HEK293 (cell line): ENCODE results near the gene SYNE2.

Experiments
- CTCF ChIA-PET: fragments of 350-600 bp; formaldehyde crosslinking; extraction: SDS; loops from one replicate; lab custom pipeline; 2021; ENCODE audit warnings: antibody characterized with exemption; lab: Yijun Ruan, JAX
- POLR2A ChIA-PET: fragments of 300-600 bp; formaldehyde crosslinking; extraction: SDS; loops from one replicate; lab custom pipeline; 2020; ENCODE audit warnings: antibody characterized with exemption, inconsistent platforms; lab: Yijun Ruan, JAX
- H3K27ac ChIP-seq: fragments of 200-500 bp; sonication (Bioruptor generic); 2 replicates; pipeline ENCODE4 v1.5.1; 2014; ENCODE audit warnings: low read depth, low read length, control low read depth, inconsistent platforms; ENCODE audit errors: extremely low read depth
- H3K36me3 ChIP-seq, 2 experiments: fragments of 200-500 bp in 1 of 2; sonication (Bioruptor generic) in 1 of 2; 1 replicate in 1 of 2; 2 replicates in 1 of 2; pipeline ENCODE4 v1.5.1; 2014 to 2017; ENCODE audit warnings: inconsistent platforms in 2 of 2, low read length in 2 of 2; ENCODE audit not compliant: control insufficient read depth in 2 of 2, insufficient read depth in 1 of 2
- H3K4me1 ChIP-seq: fragments of 200-500 bp; sonication (Bioruptor generic); 2 replicates; pipeline ENCODE4 v1.5.1; 2014; ENCODE audit warnings: mild to moderate bottlenecking, low read length, inconsistent platforms; ENCODE audit not compliant: control insufficient read depth, insufficient read depth
- H3K4me3 ChIP-seq: 2 replicates; pipeline ENCODE4 v1.5.1; 2011; ENCODE audit warnings: low read depth, mild to moderate bottlenecking, control low read depth, low read length, moderate library complexity
- H3K9me3 ChIP-seq: fragments of 200-500 bp; sonication (Bioruptor generic); 2 replicates; pipeline ENCODE4 v1.5.1; 2014; ENCODE audit warnings: low read depth, low read length, inconsistent platforms; ENCODE audit not compliant: control insufficient read depth, insufficient read depth
- BCL6B ChIP-seq: fragments of 450-650 bp; formaldehyde crosslinking; IDR thresholded peaks from 2 replicates; pipeline ENCODE4 v1.5.1; 2017; ENCODE audit warnings: missing biosample characterization, missing genetic modification characterization
- OVOL3 ChIP-seq: fragments of 450-650 bp; formaldehyde crosslinking; IDR thresholded peaks from 2 replicates; pipeline ENCODE4 v1.5.1; 2016; ENCODE audit warnings: missing biosample characterization, missing genetic modification characterization
- ZFP37 ChIP-seq: fragments of 450-650 bp; formaldehyde crosslinking; IDR thresholded peaks from 2 replicates; pipeline ENCODE4 v1.5.1; 2016; ENCODE audit warnings: missing biosample characterization, missing genetic modification characterization
- ZNF140 ChIP-seq: fragments of 450-650 bp; formaldehyde crosslinking; IDR thresholded peaks from 2 replicates; pipeline ENCODE4 v1.5.1; 2016; ENCODE audit warnings: missing biosample characterization, missing genetic modification characterization
- ZNF18 ChIP-seq: fragments of 450-650 bp; formaldehyde crosslinking; IDR thresholded peaks from 2 replicates; pipeline ENCODE4 v1.5.1; 2016; ENCODE audit warnings: missing biosample characterization, missing genetic modification characterization
- ZNF19 ChIP-seq: fragments of 450-650 bp; formaldehyde crosslinking; IDR thresholded peaks from 2 replicates; pipeline ENCODE4; 2016; ENCODE audit warnings: missing biosample characterization, missing genetic modification characterization, low read depth
- ZNF211 ChIP-seq: fragments of 450-650 bp; formaldehyde crosslinking; IDR thresholded peaks from 2 replicates; pipeline ENCODE4 v1.5.1; 2016; ENCODE audit warnings: low read depth, missing biosample characterization, missing genetic modification characterization
- ZNF354C ChIP-seq: fragments of 450-650 bp; formaldehyde crosslinking; IDR thresholded peaks from 2 replicates; pipeline ENCODE4 v1.5.1; 2016; ENCODE audit warnings: missing biosample characterization, missing genetic modification characterization, low read depth, borderline replicate concordance
- ZNF416 ChIP-seq: fragments of 450-650 bp; formaldehyde crosslinking; IDR thresholded peaks from 2 replicates; pipeline ENCODE4 v1.5.1; 2016; ENCODE audit warnings: missing biosample characterization, missing genetic modification characterization
- ZNF514 ChIP-seq: fragments of 450-650 bp; formaldehyde crosslinking; IDR thresholded peaks from 2 replicates; pipeline ENCODE4 v1.5.1; 2016; ENCODE audit warnings: missing biosample characterization, missing genetic modification characterization
- ZNF561 ChIP-seq: fragments of 450-650 bp; IDR thresholded peaks from 2 replicates; pipeline ENCODE4 v1.5.1; 2018; ENCODE audit warnings: missing biosample characterization, missing genetic modification characterization, borderline replicate concordance
- ZNF624 ChIP-seq: fragments of 450-650 bp; formaldehyde crosslinking; IDR thresholded peaks from 2 replicates; pipeline ENCODE4 v1.5.1; 2017; ENCODE audit warnings: missing biosample characterization, missing genetic modification characterization
- TF ChIP-seq, protein P1 (sequence below): fragments of 450-650 bp; formaldehyde crosslinking; IDR thresholded peaks from 2 replicates; pipeline ENCODE4 v1.5.0; 2017; ENCODE audit warnings: missing biosample characterization, missing genetic modification characterization, borderline replicate concordance
- TF ChIP-seq, protein P2 (sequence below): fragments of 450-650 bp; formaldehyde crosslinking; IDR thresholded peaks from 2 replicates; pipeline ENCODE4 v1.5.1; 2016; ENCODE audit warnings: missing biosample characterization, missing genetic modification characterization, borderline replicate concordance
- TF ChIP-seq, protein P3 (sequence below): fragments of 450-650 bp; formaldehyde crosslinking; IDR thresholded peaks from 2 replicates; pipeline ENCODE4 v1.5.1; 2016; ENCODE audit warnings: missing biosample characterization, missing genetic modification characterization

Gene SYNE2

DNA sequence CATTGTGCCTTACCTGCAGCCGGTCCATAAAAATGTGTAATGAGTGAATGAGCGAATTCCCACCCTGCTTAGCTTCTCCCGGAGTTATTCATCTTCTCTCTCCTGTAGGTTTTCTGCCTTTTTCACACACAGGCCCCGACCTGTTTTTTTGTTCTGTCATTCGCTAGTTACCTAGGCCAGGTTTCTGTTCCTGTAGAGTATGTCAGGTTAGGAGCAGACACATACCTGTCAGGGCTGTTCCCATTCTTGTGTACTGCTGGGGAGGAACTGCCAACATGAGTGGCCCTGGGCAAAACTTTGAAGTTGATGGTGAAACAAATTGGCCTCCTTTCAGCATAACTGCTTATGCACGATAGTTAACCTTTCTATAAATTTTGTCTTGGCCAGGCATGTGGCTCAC lies 140.1 kb downstream of the SYNE2 start:
- no peak overlapping the region for H3K4me3 ChIP-seq
- H3K9me3 ChIP-seq = no peaks in the 10 kb centered on the region
- peaks cover 15 to 44% of the 10 kb centered on the region in 2 experiments for H3K36me3 ChIP-seq
- TF ChIP-seq, protein P1, sequence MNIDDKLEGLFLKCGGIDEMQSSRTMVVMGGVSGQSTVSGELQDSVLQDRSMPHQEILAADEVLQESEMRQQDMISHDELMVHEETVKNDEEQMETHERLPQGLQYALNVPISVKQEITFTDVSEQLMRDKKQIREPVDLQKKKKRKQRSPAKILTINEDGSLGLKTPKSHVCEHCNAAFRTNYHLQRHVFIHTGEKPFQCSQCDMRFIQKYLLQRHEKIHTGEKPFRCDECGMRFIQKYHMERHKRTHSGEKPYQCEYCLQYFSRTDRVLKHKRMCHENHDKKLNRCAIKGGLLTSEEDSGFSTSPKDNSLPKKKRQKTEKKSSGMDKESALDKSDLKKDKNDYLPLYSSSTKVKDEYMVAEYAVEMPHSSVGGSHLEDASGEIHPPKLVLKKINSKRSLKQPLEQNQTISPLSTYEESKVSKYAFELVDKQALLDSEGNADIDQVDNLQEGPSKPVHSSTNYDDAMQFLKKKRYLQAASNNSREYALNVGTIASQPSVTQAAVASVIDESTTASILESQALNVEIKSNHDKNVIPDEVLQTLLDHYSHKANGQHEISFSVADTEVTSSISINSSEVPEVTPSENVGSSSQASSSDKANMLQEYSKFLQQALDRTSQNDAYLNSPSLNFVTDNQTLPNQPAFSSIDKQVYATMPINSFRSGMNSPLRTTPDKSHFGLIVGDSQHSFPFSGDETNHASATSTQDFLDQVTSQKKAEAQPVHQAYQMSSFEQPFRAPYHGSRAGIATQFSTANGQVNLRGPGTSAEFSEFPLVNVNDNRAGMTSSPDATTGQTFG = no peak
- TF ChIP-seq ZNF416 (tag by site-specific recombination) (no peak), ZFP37 (no peak), ZNF18 (tag by site-specific recombination) (no peak), ZNF211 (tag by site-specific recombination) (no peak), OVOL3 (no peak), BCL6B (tag by site-specific recombination) (no peak), ZNF561 (no peak), ZNF514 (tag by site-specific recombination) (no peak), ZNF354C (no peak)
- TF ChIP-seq, protein P2, sequence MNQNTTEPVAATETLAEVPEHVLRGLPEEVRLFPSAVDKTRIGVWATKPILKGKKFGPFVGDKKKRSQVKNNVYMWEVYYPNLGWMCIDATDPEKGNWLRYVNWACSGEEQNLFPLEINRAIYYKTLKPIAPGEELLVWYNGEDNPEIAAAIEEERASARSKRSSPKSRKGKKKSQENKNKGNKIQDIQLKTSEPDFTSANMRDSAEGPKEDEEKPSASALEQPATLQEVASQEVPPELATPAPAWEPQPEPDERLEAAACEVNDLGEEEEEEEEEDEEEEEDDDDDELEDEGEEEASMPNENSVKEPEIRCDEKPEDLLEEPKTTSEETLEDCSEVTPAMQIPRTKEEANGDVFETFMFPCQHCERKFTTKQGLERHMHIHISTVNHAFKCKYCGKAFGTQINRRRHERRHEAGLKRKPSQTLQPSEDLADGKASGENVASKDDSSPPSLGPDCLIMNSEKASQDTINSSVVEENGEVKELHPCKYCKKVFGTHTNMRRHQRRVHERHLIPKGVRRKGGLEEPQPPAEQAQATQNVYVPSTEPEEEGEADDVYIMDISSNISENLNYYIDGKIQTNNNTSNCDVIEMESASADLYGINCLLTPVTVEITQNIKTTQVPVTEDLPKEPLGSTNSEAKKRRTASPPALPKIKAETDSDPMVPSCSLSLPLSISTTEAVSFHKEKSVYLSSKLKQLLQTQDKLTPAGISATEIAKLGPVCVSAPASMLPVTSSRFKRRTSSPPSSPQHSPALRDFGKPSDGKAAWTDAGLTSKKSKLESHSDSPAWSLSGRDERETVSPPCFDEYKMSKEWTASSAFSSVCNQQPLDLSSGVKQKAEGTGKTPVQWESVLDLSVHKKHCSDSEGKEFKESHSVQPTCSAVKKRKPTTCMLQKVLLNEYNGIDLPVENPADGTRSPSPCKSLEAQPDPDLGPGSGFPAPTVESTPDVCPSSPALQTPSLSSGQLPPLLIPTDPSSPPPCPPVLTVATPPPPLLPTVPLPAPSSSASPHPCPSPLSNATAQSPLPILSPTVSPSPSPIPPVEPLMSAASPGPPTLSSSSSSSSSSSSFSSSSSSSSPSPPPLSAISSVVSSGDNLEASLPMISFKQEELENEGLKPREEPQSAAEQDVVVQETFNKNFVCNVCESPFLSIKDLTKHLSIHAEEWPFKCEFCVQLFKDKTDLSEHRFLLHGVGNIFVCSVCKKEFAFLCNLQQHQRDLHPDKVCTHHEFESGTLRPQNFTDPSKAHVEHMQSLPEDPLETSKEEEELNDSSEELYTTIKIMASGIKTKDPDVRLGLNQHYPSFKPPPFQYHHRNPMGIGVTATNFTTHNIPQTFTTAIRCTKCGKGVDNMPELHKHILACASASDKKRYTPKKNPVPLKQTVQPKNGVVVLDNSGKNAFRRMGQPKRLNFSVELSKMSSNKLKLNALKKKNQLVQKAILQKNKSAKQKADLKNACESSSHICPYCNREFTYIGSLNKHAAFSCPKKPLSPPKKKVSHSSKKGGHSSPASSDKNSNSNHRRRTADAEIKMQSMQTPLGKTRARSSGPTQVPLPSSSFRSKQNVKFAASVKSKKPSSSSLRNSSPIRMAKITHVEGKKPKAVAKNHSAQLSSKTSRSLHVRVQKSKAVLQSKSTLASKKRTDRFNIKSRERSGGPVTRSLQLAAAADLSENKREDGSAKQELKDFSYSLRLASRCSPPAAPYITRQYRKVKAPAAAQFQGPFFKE (tag by site-specific recombination) = no peak
- TF ChIP-seq, all 188 proteins: peak for 0
- no peak overlapping the region for H3K27ac ChIP-seq
- POLR2A ChIA-PET = no interaction called here
- CTCF ChIA-PET = no interaction called here
- H3K4me1 ChIP-seq = no peaks in the 10 kb centered on the region

- CTCF ChIA-PET = no interaction called here
- TF ChIP-seq ZNF624 (tag by site-specific recombination) (no peak), ZNF19 (tag by site-specific recombination) (no peak), ZNF140 (no peak)
- TF ChIP-seq, protein P3, sequence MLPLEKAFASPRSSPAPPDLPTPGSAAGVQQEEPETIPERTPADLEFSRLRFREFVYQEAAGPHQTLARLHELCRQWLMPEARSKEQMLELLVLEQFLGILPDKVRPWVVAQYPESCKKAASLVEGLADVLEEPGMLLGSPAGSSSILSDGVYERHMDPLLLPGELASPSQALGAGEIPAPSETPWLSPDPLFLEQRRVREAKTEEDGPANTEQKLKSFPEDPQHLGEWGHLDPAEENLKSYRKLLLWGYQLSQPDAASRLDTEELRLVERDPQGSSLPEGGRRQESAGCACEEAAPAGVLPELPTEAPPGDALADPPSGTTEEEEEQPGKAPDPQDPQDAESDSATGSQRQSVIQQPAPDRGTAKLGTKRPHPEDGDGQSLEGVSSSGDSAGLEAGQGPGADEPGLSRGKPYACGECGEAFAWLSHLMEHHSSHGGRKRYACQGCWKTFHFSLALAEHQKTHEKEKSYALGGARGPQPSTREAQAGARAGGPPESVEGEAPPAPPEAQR (tag by site-specific recombination) = no peak
Observed at GRCh38 chr14:63993992-63994391, 141.2 kb downstream of the SYNE2 start.

More at GRCh38 chr14:63993992-63994391, 141.2 kb downstream of the SYNE2 start:
- no peak overlapping the region for H3K27ac ChIP-seq
- H3K4me1 ChIP-seq = no peaks in the 10 kb centered on the region
- H3K9me3 ChIP-seq = no peaks in the 10 kb centered on the region
- POLR2A ChIA-PET = no interaction called here
- H3K36me3 ChIP-seq = peaks cover 7 to 49% of the 10 kb centered on the region in 2 experiments
- no peak overlapping the region for H3K4me3 ChIP-seq
